Colonic mucosa (tissue), 4 donors: ENCODE results near the gene PRKCE. TPM values are rescaled to one million over a fixed set of nuclear protein-coding genes. Genes with fewer than 3 reads are reported as not detected.

Source experiments
- DNase-seq: peaks from one replicate; pipeline ENCODE4 v3.0.0-alpha.2; 2020
- H3K27ac ChIP-seq: fragments of 200-600 bp; one replicate; pipeline ENCODE4 v1.8.0; 2021
- H3K27me3 ChIP-seq: fragments of 200-600 bp; one replicate; pipeline ENCODE4 v1.8.0; 2021
- H3K36me3 ChIP-seq: fragments of 200-600 bp; one replicate; pipeline ENCODE4 v1.8.0; 2021
- H3K4me1 ChIP-seq: fragments of 200-600 bp; one replicate; pipeline ENCODE4 v1.8.0; 2021; ENCODE audit warnings: mild to moderate bottlenecking
- H3K4me3 ChIP-seq: fragments of 200-600 bp; one replicate; pipeline ENCODE4 v1.8.0; 2021
- H3K9ac ChIP-seq, 2 donors: one replicate each; pipeline ENCODE4 v1.7.0; 2013; ENCODE audit warnings: control low read depth in 2 of 2, low read depth in 2 of 2, low read length in 2 of 2
- H3K9me3 ChIP-seq: fragments of 200-600 bp; one replicate; pipeline ENCODE4 v1.8.0; 2021
- CTCF ChIP-seq: fragments of 200-600 bp; IDR thresholded peaks from one replicate; pipeline ENCODE4 v1.8.0; 2022; ENCODE audit warnings: antibody characterized with exemption, mild to moderate bottlenecking
- intact Hi-C: fragments of 100-400 bp; cut with DNase I; formaldehyde crosslinking; loops from one replicate; pipeline ENCODE4 v1.14.1; 2022
- total RNA-seq, 2 donors: library from RNA; stranded (reverse); fragmentation: NEBNext Ultra II Directional in 1 of 2; extraction: Animal tissue kit (Norgen Biotek cat#: 25700) in 1 of 2; gene quantifications; one replicate each; pipeline ENCODE4 v1.2.1, GENCODE V29; 2021
- donor health status: healthy.
- donor health status: DM: no; HTN: no; CAD: no.
- donor health status: DM: no; HTN: no; CAD: no.

The PRKCE gene
- total RNA-seq, 2 donors from 2014 or later, result 17.5 to 25.8 TPM

- Histone ChIP-seq H3K27me3 (no peaks in the 10 kb centered on the region), H3K4me1 (peaks cover 1% of the 10 kb centered on the region), H3K36me3 (no peaks in the 10 kb centered on the region), H3K4me3 (no peak overlapping the region), H3K9me3 (no peaks in the 10 kb centered on the region), H3K27ac (no peak overlapping the region), H3K9ac (no peak overlapping the region)
- no peak for DNase-seq
- intact Hi-C loops, result no loop called here
- TF ChIP-seq CTCF, result no peak
Observed at GRCh38 chr2:46147626-46148368, 496.3 kb downstream of the PRKCE start.

DNA sequence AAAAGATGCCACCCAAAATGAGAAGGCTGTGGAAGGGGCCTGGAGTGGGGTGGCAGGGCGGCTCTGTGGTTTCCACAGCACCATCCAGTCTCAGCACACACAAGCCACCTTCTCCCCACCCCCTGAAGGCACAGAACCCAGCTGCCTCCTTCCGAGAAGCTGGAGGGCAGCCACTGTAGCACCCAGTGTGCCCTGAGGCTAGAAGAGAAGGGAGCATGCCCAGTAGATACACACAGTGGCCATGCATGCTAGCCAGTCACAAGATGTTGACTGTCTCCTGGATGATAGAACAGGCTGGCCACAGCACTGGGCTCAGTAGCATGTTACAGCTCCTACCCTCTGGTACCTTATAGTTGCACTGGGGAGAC, 496.9 kb downstream of the PRKCE start:
- Histone ChIP-seq H3K4me1 (no peaks in the 10 kb centered on the region), H3K27me3 (no peaks in the 10 kb centered on the region), H3K36me3 (no peaks in the 10 kb centered on the region), H3K27ac (no peak overlapping the region), H3K9me3 (no peaks in the 10 kb centered on the region), H3K9ac (no peak overlapping the region), H3K4me3 (no peak overlapping the region)
- no peak for DNase-seq
- no peak for TF ChIP-seq CTCF
- intact Hi-C loops, result no loop called here

GRCh38 chr2:46150445-46150955, 499.0 kb downstream of the PRKCE start:
- H3K36me3 ChIP-seq, result no peaks in the 10 kb centered on the region
- intact Hi-C loops, result no loop called here
- H3K9me3 ChIP-seq, result no peaks in the 10 kb centered on the region
- H3K27ac ChIP-seq, result no peak overlapping the region
- no peak overlapping the region for H3K4me3 ChIP-seq
- no peak for TF ChIP-seq CTCF
- no peak overlapping the region for H3K9ac ChIP-seq
- no peaks in the 10 kb centered on the region for H3K27me3 ChIP-seq
- no peak for DNase-seq
- no peaks in the 10 kb centered on the region for H3K4me1 ChIP-seq

DNA sequence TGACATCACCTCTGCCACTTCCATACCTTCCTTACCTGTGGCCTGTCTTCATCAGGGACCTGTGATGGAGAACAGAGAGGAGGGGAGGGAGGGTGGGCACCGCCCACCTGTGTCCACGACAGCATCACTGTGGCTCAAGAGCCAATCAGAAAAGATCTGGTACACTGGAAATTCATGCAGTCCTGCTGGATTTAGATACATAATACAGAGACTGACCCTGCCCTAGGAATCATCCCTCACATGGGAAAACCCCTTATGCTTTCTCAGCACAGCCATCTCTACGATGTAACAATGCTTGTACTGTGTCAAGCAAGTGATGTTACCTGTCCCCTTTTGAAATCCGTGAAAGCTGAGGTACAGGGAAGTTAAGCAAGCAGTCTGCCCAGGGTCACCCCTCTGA, 500.1 kb downstream of the PRKCE start:
- no peak for DNase-seq
- no peaks in the 10 kb centered on the region for H3K36me3 ChIP-seq
- intact Hi-C loops, result no loop called here
- H3K27ac ChIP-seq, result no peak overlapping the region
- no peak overlapping the region for H3K4me3 ChIP-seq
- no peaks in the 10 kb centered on the region for H3K27me3 ChIP-seq
- no peak overlapping the region for H3K9ac ChIP-seq
- H3K9me3 ChIP-seq, result no peaks in the 10 kb centered on the region
- no peaks in the 10 kb centered on the region for H3K4me1 ChIP-seq
- no peak for TF ChIP-seq CTCF

DNA sequence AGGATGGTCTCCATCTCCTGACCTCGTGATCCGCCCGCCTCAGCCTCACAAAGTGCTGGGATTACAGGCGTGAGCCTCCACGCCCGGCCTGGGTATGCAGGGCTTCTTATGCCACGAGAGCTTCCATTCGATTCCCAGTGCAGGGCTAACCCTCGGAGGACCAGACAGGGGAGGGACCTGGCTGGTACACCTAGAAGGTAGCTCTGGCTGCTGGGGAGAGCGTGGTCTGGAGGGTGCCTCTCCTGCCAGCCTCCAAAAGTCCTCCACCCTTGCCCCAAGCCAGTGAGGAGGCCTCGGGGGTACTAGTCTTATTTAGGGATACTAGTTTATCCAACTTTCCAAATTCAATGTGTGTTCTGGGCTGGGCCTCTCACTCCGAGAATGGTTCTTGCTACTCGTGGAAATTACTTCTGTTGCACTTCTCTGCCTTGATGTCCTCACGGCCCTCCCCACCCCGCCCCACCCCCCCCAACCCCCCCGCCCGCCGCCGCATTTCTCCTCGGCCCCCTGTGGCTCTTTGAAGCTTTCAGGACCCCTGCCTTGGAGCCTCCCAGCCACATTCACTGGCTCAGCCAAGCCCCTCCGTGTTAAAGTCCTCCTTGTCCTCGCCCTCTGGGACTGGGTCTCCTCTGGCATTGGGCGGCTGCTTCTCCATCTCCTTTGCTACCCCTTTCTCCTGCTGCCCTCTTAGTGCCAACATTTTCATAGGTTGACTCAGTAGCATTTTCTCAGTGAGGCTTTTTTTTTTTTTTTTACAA, 502.7 kb downstream of the PRKCE start:
- H3K36me3 ChIP-seq, result no peaks in the 10 kb centered on the region
- no peak overlapping the region for H3K27ac ChIP-seq
- H3K9me3 ChIP-seq, result no peaks in the 10 kb centered on the region
- TF ChIP-seq CTCF, result no peak
- no peak overlapping the region for H3K9ac ChIP-seq
- intact Hi-C loops, result no loop called here
- no peak overlapping the region for H3K4me3 ChIP-seq
- no peaks in the 10 kb centered on the region for H3K27me3 ChIP-seq
- no peak for DNase-seq
- H3K4me1 ChIP-seq, result no peaks in the 10 kb centered on the region
